AG09319 (cell line): Measurements from ENCODE around the gene IQCF2.
"Not testable (repeated sequence)": the region's sequence is repeated elsewhere in the genome, so short reads cannot be mapped to it uniquely, and the experiment has no call there.

ENCODE experiments used
- DNase-seq: peaks from one replicate; pipeline ENCODE4 v3.0.0-alpha.2; 2010; ENCODE audit warnings: low read depth; ENCODE audit errors: extremely low read depth
- CTCF ChIP-seq: IDR thresholded peaks from 2 replicates; pipeline ENCODE4 v1.5.1; 2011; ENCODE audit warnings: low read depth, mild to moderate bottlenecking, inconsistent platforms, low read length, moderate library complexity

The IQCF2 gene

GRCh38 chr3:51896607-51897305, 35.3 kb downstream of the IQCF2 start:
- no peak for TF ChIP-seq CTCF
- DNase-seq, result no peak

GRCh38 chr3:51897391-51897790, 36.0 kb downstream of the IQCF2 start:
- DNase-seq, result no peak
- TF ChIP-seq CTCF, result no peak

GRCh38 chr3:51900043-51900442, 38.6 kb downstream of the IQCF2 start:
- not testable (repeated sequence) for DNase-seq

DNA sequence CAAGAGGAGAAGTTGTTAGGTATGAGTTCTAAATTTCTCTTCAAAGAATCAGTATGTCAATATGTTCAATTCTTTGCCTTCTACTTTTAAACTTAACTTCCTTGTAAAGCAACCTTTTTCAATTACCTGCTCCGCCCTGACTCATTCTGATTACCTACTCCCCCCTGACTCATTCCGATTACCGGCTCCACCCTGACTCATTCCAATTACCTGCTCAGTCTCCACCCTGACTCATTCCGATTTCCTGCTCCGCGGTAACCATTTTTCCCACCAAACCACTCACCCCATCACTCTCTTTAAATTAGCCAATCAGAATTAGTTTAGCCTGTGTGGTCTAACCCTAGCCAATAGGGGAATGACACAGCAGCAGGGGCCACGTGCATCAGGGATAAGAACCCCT, 40.9 kb downstream of the IQCF2 start:
- not testable (repeated sequence) for DNase-seq

GRCh38 chr3:51904034-51904823, 42.8 kb downstream of the IQCF2 start:
- TF ChIP-seq CTCF, result no peak
- no peak for DNase-seq

GRCh38 chr3:51908026-51908425, 46.6 kb downstream of the IQCF2 start:
- no peak for TF ChIP-seq CTCF
- DNase-seq, result no peak
